Stimulated activated CD4-positive, alpha-beta T cell treated with anti-CD3 and anti-CD28 coated beads, Interleukin-2, amount 100 ng/mL, for 24 hours (primary cell): ENCODE data around the gene HNRNPA3.
"Not testable (repeated sequence)": the region's sequence is repeated elsewhere in the genome, so short reads cannot be mapped to it uniquely, and the experiment has no call there.

ENCODE experiments used
- DNase-seq, 2 donors: peaks; one replicate each; pipeline ENCODE4 v3.0.0-alpha.2; 2020

Gene HNRNPA3

DNA sequence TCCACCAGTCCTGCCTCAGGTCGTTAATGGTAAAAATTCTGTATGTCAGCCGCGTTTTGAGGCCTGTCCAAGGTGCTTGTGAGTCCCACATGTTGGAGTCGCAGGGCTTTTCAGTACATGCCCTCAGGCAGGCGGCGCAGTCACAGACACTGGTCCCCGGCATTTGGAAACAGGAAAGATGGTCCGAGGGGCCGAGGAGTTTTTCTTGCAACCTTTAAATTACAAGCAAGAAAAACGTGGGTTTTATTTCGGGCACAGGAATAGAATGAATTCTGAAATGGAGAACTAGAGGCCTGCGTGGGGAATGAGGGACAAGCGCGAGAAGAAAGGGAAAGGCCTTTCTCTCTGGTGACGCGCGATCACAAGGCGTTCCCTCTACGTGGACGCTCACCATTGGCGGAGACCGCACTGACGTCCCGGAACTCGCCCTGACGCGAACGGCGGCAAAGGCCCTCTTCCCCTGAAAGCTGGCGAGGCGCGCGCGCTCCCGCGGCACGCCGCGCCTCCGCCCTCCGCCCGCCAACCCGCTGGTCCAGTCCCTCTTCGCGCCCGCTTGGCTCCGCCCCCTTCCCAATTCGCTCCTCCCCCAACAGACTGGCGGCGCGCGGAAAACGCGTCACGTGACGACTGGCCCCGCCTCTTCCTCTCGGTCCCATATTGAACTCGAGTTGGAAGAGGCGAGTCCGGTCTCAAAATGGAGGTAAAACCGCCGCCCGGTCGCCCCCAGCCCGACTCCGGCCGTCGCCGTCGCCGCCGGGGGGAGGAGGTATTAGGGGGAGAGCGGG is at the start of gene HNRNPA3:
HNRNPA3 (plus strand) TSS at position 689 of the 785 bp plus-strand sequence; CDS start at position 695, 6 bp downstream.
- DNase-seq, result peak; percentile 100

GRCh38 chr2:177164131-177164530 is 48.5 kb upstream of the HNRNPA3 start:
- DNase-seq, result no peak

GRCh38 chr2:177164584-177165052 is 48.0 kb upstream of the HNRNPA3 start:
- DNase-seq, result peak; percentile 82 to 87

DNA sequence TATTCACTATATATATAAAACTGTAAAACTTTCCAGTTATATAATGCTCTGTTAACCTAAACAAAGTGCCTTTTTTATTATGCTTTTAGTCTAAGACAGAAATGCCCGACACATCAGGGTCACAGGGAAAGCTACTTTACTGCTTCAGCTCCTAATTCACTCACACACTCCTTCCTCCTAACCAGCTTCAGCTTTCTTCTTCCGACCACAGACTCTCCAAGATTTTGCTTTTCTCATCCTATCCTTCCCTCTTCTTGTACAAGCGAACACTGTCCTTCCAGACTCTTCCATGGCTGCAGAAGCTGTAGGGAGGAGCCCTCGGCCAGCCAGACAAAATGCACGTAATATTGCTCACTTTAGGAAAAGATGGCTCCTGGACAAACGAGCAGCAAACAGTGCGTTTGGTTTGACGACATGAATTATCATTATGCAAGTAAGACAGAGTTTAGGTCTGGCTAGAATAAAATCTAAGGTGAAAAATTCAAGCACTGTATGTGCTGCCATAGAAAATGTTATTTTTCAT is 47.5 kb upstream of the HNRNPA3 start:
- DNase-seq, result no peak

DNA sequence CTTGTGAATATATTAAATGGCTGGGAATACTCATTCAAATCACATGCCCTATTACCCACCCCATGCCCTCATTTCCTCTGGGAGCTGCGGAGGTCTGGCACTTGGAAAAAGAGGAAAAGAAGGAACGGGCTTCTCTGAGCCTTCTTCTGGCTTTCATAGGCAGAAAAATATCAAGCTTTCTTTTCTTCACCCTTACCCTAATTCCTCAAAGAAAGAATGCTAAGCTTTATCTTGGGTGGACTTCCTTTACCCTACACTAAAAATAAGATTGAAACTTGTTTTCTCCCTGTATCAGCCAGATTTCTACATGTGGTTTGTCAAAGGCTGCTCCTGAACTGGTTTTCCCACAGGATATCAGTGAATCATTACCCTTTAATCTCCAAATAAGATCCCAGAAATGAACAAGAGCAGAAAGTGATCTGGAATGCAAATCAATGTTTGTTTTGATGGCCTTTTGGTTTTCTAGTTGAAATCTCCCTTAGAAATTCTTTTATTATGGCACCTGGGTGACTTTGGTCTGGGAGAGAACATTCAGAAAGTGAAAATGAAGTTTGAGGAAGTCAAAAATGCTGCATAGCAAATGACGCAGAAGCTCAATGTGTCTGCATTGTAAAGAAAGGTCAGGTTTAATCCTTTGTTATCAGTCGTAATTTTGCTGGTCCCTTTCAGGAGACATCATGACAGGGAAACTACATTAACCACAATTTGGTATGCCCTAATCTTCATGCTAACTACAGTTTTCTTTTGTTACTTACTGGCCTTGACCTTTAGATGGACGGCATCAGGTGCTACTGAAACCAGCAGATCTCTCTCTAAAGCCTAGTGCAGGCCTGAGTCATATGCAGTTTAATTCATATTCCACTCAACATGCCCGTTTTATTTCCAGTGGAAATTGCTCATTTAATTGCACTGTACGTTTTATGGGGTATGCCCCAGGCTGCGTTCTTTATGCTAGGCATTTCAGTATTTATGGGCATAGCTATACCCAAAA is 46.6 kb upstream of the HNRNPA3 start:
- DNase-seq, result no peak

DNA sequence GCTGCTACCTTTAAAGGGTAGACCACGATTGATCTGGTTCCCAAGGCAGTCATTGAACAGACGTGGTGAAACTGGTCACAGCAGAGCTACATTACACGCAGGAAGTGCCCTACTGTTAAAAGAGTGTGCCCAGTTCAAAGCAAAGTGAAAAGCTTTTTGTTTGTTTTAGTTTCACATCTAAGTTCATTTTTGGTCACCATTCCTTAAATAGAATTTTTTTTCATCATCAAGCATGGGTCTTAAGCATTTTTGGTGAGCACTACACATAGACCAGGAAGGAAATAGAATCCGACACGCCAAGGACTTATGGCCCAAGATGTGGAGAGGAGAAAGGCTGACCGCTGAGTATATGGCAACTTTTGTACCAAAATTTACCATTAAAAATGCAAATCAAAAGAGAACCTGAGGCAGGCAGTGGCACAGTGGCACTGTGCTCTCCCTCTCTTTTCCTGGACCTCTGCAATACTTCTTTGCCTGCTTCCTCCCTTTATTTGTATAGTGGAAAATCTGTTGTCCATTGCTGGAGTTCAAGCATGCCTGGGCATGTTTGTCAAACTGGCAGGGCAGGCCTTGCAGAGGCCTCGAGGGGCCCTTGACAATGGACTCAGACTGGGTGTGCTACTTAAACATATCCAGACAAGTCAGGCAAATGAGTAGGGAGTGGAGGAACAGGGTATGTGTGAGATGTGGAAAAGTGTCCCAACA is 42.6 kb upstream of the HNRNPA3 start:
- no peak for DNase-seq

DNA sequence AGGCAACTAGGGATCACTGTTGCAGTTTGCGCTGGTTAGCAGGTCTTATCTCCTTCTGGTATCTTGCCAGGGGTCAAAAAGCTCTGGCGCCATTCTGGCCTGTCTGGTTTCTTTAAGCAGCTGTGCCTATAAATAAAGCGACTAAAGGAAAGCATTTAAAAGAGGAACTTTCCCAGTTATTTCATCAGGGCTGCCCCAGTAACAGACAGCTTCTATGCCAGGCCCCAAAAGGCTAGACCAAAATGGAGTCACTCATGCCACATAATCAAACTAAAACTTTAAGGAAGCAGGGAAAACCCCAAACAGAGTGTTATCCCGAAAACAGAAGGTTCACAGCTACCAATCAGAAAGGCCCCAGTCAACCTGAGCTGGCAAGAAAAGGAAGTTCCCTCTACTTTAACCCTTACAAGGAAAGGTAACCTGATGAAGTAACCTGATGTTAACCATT is 41.2 kb upstream of the HNRNPA3 start:
- DNase-seq, result no peak

GRCh38 chr2:177172034-177172880 is 40.3 kb upstream of the HNRNPA3 start:
- no peak for DNase-seq

GRCh38 chr2:177174486-177174885 is 38.1 kb upstream of the HNRNPA3 start:
- no peak for DNase-seq

DNA sequence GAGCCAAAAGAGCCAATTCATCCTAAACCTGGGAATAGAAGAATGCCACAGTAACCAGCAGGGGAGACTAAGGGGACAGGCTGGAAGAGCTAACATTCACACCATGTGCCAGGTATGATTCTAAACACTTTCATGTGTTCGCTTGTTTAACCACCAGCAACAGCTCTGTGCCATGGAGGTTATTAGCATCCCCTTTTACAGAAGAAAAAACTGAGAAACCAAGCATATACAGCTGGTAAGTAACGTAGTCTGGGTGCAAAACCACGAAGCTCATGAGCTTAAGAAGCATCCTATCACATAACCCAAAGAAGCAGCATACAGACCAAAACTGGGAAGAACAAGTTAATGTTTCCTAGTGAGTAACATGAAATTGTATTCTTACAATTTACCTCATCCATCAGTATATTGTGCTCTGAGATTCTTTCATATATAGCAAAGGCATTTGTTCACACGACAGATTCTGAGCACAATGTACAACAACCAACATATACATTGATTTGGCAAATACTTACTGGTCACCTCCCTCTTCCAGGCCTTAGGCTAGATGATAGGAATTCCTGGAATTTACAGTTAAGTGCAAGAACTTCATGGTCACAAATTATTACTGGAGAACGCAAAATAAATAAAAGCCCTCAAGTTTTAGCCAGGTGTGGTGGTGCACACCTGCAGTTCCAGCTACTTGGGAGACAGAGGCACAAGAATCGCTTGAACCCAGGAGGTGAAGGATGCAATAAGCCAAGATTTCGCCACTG is 36.5 kb upstream of the HNRNPA3 start:
- no peak for DNase-seq

DNA sequence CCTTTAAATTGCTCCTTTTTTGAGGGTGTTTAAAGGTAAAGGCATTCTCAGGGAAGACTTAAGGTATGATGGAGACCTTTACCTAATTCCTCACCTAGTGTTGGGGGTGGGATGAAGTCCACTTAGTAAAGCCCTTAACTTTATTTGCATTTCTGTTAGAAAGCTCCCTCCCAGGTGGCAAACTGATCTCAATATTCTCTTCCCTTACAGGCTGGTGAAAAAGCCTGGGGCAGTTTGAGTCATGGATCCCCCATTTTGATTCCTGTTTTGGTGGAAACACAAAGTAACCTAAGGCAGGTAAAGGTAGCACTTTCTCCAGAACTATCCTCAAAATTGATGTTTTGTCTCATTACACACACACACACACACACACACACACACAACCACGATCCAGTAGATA is 33.8 kb upstream of the HNRNPA3 start:
- DNase-seq, result no peak

GRCh38 chr2:177179227-177179626 is 33.4 kb upstream of the HNRNPA3 start:
- DNase-seq, result no peak

GRCh38 chr2:177179671-177180070 is 32.9 kb upstream of the HNRNPA3 start:
- not testable (repeated sequence) for DNase-seq

DNA sequence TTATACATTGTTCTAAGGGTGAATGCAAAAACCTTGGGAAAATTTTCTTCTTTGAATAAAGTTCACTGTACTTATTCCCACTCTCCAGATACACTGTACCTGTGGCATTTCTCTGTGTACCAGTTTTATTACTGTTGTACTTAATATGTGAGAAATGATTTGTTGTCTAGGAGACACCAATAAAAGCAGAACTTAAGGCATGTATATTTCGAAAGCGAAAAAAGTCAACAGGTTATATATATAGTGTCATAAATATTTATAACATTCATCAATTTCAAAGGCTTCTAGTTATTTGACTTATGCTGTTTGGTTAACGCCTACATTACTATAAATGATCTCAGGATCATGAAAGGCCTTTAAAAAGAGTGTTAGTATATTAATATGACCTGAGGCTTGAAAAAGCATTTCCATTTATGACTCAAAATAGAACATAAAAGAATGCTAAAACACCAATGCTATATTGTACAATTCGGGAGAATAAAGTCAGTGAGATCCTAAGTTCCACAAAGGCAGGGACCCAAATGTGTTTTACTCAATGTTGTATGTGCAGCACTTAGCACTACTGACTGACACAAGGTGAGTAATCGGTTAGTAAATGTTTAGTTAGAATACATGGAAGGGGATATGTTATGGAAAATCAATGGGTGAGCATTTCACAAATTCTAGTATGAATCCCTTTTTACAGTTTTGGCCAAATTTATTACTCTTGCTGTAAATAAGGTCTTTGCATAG is 32.2 kb upstream of the HNRNPA3 start:
- no peak for DNase-seq

- no peak for DNase-seq
Measured at GRCh38 chr2:177183860-177184259, 28.7 kb upstream of the HNRNPA3 start.

DNA sequence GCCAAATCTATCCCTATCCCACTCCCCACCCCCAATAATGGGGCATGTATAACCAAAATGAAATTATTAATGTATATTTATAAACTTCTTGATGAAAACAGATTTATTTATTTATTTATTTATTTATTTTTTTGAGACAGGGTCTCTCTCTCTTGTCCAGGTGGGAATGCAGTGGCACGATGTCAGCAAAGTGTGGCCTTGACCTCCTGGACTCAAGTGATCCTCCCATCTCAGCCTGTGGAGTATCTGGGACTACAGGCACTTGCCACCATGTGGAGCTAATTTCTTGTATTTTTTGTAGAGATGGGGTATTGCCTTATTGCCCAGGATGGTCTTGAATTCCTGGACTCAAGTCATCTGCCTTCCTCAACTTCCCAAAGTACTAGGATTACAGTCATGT is 28.0 kb upstream of the HNRNPA3 start:
- no peak for DNase-seq

GRCh38 chr2:177186038-177186437 is 26.6 kb upstream of the HNRNPA3 start:
- DNase-seq, result not testable (repeated sequence)

GRCh38 chr2:177187631-177188312 is 24.8 kb upstream of the HNRNPA3 start:
- DNase-seq, result no peak
